ENCODE data around the gene FAM120AOS.
"Not testable (repeated sequence)": the region's sequence is repeated elsewhere in the genome, so short reads cannot be mapped to it uniquely, and the experiment has no call there.

The FAM120AOS gene

GRCh38 chr9:93466416-93467061, 13.2 kb upstream of the FAM120AOS start:
- no peak for DNase-seq

- DNase-seq: no peak
Measured at GRCh38 chr9:93465855-93466254, 12.5 kb upstream of the FAM120AOS start.

GRCh38 chr9:93464876-93465275, 11.5 kb upstream of the FAM120AOS start:
- no peak for DNase-seq

- DNase-seq: no peak
Measured at GRCh38 chr9:93464395-93464794, 11.0 kb upstream of the FAM120AOS start.

- no peak for DNase-seq
Measured at GRCh38 chr9:93463638-93464248, 10.4 kb upstream of the FAM120AOS start.

- no peak for DNase-seq
Measured at GRCh38 chr9:93461821-93462220, 8.4 kb upstream of the FAM120AOS start.

- DNase-seq: no peak
Measured at GRCh38 chr9:93461414-93461743, 8.0 kb upstream of the FAM120AOS start.

GRCh38 chr9:93460689-93461413, 7.5 kb upstream of the FAM120AOS start:
- DNase-seq: no peak

GRCh38 chr9:93459432-93459847, 6.1 kb upstream of the FAM120AOS start:
- DNase-seq: no peak

GRCh38 chr9:93458712-93459111, 5.3 kb upstream of the FAM120AOS start:
- DNase-seq: no peak

GRCh38 chr9:93457006-93457405, 3.6 kb upstream of the FAM120AOS start:
- DNase-seq: no peak

GRCh38 chr9:93456504-93456903, 3.1 kb upstream of the FAM120AOS start:
- no peak for DNase-seq

- no peak for DNase-seq
Measured at GRCh38 chr9:93456022-93456421, 2.6 kb upstream of the FAM120AOS start.

GRCh38 chr9:93452710-93453046, 703 bp downstream of the FAM120AOS start:
- no peak for DNase-seq

- DNase-seq: peak; percentile 21
Measured at GRCh38 chr9:93451849-93452709, 1.3 kb downstream of the FAM120AOS start.

GRCh38 chr9:93450945-93451815, 2.2 kb downstream of the FAM120AOS start, which contains the start of gene FAM120A:
FAM120A (plus strand) TSS chr9:93451685; CDS start chr9:93451916, 231 bp downstream.
- DNase-seq: peak; percentile 77

GRCh38 chr9:93447655-93448054, 5.7 kb downstream of the FAM120AOS start:
- no peak for DNase-seq

- no peak for DNase-seq
Measured at GRCh38 chr9:93446073-93446472, 7.3 kb downstream of the FAM120AOS start.

GRCh38 chr9:93440896-93441580, 12.3 kb downstream of the FAM120AOS start:
- no peak for DNase-seq

GRCh38 chr9:93439301-93439700, 14.1 kb downstream of the FAM120AOS start:
- DNase-seq: not testable (repeated sequence)

GRCh38 chr9:93437996-93438395, 15.4 kb downstream of the FAM120AOS start:
- no peak for DNase-seq

Data from fibroblast of upper back skin (primary cell).